CMK (cell line): ENCODE measurements around the gene SMOC2.
"Not testable (repeated sequence)": the region's sequence is repeated elsewhere in the genome, so short reads cannot be mapped to it uniquely, and the experiment has no call there.

Experiments used
- DNase-seq: peaks from one replicate; pipeline ENCODE4 v3.0.0-alpha.2; 2010; ENCODE audit warnings: low read depth

Gene SMOC2

GRCh38 chr6:168686831-168687730 lies 246.1 kb downstream of the SMOC2 start:
- no peak for DNase-seq

- no peak for DNase-seq
Measured at GRCh38 chr6:168690271-168690670, 249.3 kb downstream of the SMOC2 start.

- no peak for DNase-seq
Measured at GRCh38 chr6:168691774-168692173, 250.8 kb downstream of the SMOC2 start.

GRCh38 chr6:168692193-168692914 lies 251.4 kb downstream of the SMOC2 start:
- DNase-seq: no peak

- DNase-seq: not testable (repeated sequence)
Measured at GRCh38 chr6:168692915-168693257, 251.9 kb downstream of the SMOC2 start.

- DNase-seq: not testable (repeated sequence)
Measured at GRCh38 chr6:168694797-168695196, 253.8 kb downstream of the SMOC2 start.

- no peak for DNase-seq
Measured at GRCh38 chr6:168695701-168696100, 254.7 kb downstream of the SMOC2 start.

GRCh38 chr6:168698923-168699322 lies 257.9 kb downstream of the SMOC2 start:
- no peak for DNase-seq

- no peak for DNase-seq
Measured at GRCh38 chr6:168699631-168700295, 258.8 kb downstream of the SMOC2 start.

- DNase-seq: no peak
Measured at GRCh38 chr6:168700880-168701279, 259.9 kb downstream of the SMOC2 start.

GRCh38 chr6:168703990-168704389 lies 263.0 kb downstream of the SMOC2 start:
- DNase-seq: no peak

GRCh38 chr6:168704678-168705077 lies 263.7 kb downstream of the SMOC2 start:
- DNase-seq: no peak

GRCh38 chr6:168705271-168705670 lies 264.3 kb downstream of the SMOC2 start:
- DNase-seq: not testable (repeated sequence)

- no peak for DNase-seq
Measured at GRCh38 chr6:168706471-168707177, 265.6 kb downstream of the SMOC2 start.

- DNase-seq: no peak
Measured at GRCh38 chr6:168708526-168708925, 267.5 kb downstream of the SMOC2 start.

- DNase-seq: no peak
Measured at GRCh38 chr6:168708984-168709383, 268.0 kb downstream of the SMOC2 start.

- no peak for DNase-seq
Measured at GRCh38 chr6:168709390-168709789, 268.4 kb downstream of the SMOC2 start.

- no peak for DNase-seq
Measured at GRCh38 chr6:168709991-168710390, 269.0 kb downstream of the SMOC2 start.

- no peak for DNase-seq
Measured at GRCh38 chr6:168711049-168711640, 270.2 kb downstream of the SMOC2 start.

GRCh38 chr6:168711666-168712300 lies 270.8 kb downstream of the SMOC2 start:
- DNase-seq: no peak

GRCh38 chr6:168712993-168713392 lies 272.0 kb downstream of the SMOC2 start:
- no peak for DNase-seq
